Epidermal melanocyte (primary cell): ENCODE results near the gene SLC50A1.

Experiments used
- DNase-seq: peaks from one replicate; pipeline ENCODE4 v3.0.0; 2011; ENCODE audit warnings: low spot score; ENCODE audit not compliant: insufficient read length

Gene SLC50A1

DNA sequence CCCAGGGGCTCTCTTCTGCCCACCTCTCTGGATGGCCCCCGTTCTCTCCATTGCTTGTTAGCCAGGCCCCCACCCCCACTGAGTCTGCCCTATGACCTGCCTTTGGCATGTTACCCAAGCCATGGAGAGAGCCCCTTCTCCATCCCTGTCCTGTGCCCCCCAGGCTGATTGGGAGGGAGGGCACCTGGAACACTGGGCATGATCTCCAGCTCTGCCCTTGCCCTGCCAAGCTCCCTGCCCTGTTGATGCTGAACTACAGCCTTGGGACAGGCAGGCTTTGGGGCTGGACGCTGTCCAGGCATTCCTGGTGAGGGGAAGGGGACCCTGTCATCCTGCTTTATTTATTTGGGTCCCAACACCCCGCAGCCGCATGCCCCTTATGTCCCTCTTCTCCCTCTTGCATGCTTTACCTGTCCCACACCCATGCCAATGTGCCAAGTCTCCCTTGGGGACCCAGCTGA is 48.7 kb downstream of the SLC50A1 start:
- DNase-seq, result no peak

GRCh38 chr1:155184835-155185782 is 49.5 kb downstream of the SLC50A1 start:
- DNase-seq, result no peak

GRCh38 chr1:155185783-155186066 is 50.1 kb downstream of the SLC50A1 start:
- DNase-seq, result no peak

DNA sequence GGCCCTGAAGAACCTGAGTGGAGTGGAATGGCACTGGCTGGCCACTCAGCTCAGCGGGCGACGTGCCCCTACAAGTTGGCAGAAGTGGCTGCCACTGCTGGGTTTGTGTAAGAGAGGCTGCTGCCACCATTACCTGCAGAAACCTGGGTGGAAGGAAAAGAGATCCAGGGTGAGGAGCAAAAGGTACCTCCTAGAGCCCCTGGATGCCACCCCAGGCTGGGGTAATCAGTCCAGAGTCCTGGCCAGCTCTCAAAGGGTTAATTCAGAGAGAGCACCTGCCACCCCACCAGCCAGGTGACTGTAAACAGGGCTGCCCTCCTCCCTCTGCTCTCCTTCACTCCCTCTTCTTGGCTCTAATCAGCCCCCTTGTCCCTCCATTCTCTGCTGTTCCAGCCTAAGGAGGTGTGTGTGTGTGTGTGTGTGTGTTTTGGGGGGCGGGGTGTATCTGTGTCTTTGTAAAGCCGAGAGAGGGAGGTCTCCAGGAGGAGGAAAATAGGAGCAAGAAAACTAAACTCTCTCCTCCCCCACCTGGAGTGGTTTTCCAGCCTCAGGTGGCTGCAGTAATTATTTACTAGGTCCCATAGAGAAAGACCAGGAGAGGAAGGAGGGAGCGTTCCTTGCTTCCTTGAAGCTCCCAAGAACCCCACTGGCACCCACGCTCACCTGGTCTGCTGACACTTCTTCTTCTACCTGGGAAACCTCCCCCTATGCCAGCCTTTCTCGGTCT is 50.6 kb downstream of the SLC50A1 start:
- DNase-seq, result no peak

- DNase-seq, result no peak
Measured at GRCh38 chr1:155186794-155187455, 51.3 kb downstream of the SLC50A1 start.

DNA sequence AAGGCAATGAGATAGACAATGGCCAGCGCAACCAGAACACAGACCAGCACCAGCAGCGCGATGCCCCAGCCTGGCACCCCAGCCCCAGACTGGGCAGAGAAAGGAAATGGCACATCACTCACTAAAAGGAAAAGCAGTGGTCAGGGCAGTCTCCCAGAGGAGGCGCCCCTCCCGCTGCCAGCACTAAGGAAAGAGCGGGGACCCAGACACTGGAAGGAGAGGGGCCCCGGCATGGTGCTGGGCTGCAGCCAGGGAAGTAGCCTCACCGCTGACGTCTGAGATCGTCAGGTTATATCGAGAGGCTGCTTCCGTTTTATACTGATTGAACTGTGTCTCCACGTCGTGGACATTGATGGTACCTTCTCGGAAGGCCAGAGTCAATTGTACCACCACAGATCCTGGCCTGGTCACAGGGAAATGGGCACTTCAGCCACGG is 51.8 kb downstream of the SLC50A1 start:
- no peak for DNase-seq

DNA sequence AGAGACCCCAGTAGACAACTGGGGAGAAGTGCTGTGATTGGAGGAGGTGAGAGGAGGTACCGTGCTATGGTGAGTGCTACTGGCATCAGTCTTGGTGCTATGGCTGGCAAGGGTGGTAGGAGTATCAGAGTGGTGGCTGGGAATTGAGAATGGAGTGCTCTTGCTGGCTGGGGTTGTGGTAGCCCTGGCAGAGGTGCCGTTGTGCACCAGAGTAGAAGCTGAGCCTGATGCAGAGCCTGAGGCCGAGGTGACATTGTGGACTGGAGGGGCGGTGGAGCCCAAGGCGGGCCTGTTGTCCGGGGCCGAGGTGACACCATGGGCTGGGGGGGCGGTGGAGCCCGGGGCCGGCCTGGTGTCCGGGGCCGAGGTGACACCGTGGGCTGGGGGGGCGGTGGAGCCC is 52.6 kb downstream of the SLC50A1 start:
- DNase-seq, result no peak
